Mesodermal cell (in vitro differentiated cells): ENCODE data around the gene PELI2.

Experiments used
- H3K27ac ChIP-seq: 2 replicates; pipeline ENCODE4 v1.7.0; 2013; ENCODE audit warnings: mild to moderate bottlenecking, low read depth, low read length, moderate library complexity; ENCODE audit not compliant: severe bottlenecking
- H3K36me3 ChIP-seq: 2 replicates; pipeline ENCODE4 v1.7.1; 2013; ENCODE audit warnings: mild to moderate bottlenecking, low read length, moderate library complexity; ENCODE audit not compliant: control insufficient read depth, insufficient read depth
- H3K4me1 ChIP-seq: one replicate; pipeline ENCODE4 v1.7.1; 2013; ENCODE audit warnings: mild to moderate bottlenecking, low read length; ENCODE audit not compliant: insufficient read depth, control insufficient read depth, poor library complexity, severe bottlenecking
- H3K4me3 ChIP-seq: 2 replicates; pipeline ENCODE4 v1.7.0; 2013; ENCODE audit warnings: low read length, control low read depth, mild to moderate bottlenecking; ENCODE audit not compliant: insufficient read depth, poor library complexity, severe bottlenecking; ENCODE audit errors: extremely low read depth
- H3K9me3 ChIP-seq: 2 replicates; pipeline ENCODE4 v1.7.1; 2013; ENCODE audit warnings: mild to moderate bottlenecking, low read length, moderate library complexity; ENCODE audit not compliant: control insufficient read depth
- WGBS, 2 experiments: methylation state at CpG; one replicate each; pipeline ENCODE4 v1.1.5; 2013; ENCODE audit warnings: missing lambda C conversion rate in 2 of 2; ENCODE audit not compliant: insufficient coverage in 2 of 2; 5-methylcytosine and 5-hydroxymethylcytosine counted together

The PELI2 gene

DNA sequence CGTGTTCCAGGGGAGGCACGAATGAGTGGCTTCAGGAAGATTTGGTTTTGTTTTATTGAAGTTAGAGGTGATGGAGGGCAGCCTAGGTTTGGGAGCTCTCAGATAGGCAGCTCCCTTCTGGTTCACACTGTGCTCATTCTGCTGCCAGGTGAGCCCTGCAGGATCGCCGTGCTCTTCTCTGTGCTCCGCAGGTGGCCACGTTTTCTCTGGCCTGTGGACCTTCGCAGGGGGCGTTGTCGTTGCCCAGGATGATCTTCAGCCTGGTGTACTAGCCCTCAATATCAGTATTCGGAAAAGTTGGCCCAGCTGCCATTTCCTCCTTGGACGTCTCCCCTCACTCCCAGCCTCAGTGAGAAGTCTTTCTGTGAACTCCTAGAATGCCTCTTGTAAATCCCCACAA lies 69.5 kb downstream of the PELI2 start:
- WGBS, 2 experiments: 91 to 92% methylated on average over 10 to 11 of the region's 11 CpGs
- H3K36me3 ChIP-seq: no peaks in the 10 kb centered on the region
- H3K4me1 ChIP-seq: no peaks in the 10 kb centered on the region
- no peaks in the 10 kb centered on the region for H3K9me3 ChIP-seq
- no peak overlapping the region for H3K4me3 ChIP-seq
- H3K27ac ChIP-seq: no peak overlapping the region

DNA sequence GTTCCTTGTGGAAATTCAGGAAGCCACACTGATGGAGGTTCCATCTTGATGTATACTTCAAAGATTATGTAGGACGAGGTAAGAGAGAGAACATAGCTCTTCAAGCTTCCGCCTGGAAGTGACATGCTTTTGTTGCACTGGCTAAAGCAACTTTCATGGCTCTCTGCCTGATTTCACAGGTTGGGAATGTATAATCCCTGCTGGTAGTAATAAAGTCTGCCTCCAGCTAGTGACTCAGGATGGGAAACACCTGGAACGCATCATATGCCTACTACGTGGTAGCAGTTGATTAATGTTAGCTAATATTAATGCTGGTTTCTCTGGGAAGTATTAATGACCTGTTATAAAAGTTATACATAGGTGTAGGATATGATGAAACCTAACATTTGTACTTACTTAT lies 71.1 kb downstream of the PELI2 start:
- H3K4me1 ChIP-seq: no peaks in the 10 kb centered on the region
- H3K36me3 ChIP-seq: no peaks in the 10 kb centered on the region
- no peak overlapping the region for H3K4me3 ChIP-seq
- WGBS, 2 experiments: 93 to 100% methylated on average over 4 of the region's 4 CpGs
- H3K9me3 ChIP-seq: no peaks in the 10 kb centered on the region
- no peak overlapping the region for H3K27ac ChIP-seq

- Histone ChIP-seq H3K4me3 (no peak overlapping the region), H3K36me3 (peaks cover 4% of the 10 kb centered on the region), H3K27ac (no peak overlapping the region), H3K9me3 (no peaks in the 10 kb centered on the region), H3K4me1 (peaks cover 5% of the 10 kb centered on the region)
- WGBS, 2 experiments: no CpG with 5 or more reads among the region's 1 CpG
Observed at GRCh38 chr14:56193347-56193746, 75.1 kb downstream of the PELI2 start.

DNA sequence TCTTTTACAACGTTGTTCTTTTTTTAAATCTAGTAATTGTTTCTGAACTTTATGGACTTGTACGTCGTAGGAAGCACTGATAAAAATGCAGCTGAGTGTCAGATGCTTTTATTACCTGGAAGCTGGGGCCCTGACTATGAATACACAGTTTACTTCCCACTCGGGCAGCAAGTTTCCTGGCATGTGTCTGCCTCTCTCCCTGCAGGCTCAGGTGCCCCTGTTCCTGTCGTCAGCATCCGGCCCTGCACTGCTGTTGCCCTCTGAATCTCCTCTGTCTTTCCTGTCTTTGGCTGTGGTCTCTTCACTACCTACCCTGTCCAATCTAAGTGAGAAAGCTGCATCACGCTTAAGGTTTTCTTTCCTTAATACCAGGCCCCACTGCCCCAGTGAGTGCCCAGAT lies 75.8 kb downstream of the PELI2 start:
- Histone ChIP-seq H3K27ac (no peak overlapping the region), H3K4me1 (peaks cover 5% of the 10 kb centered on the region), H3K4me3 (no peak overlapping the region), H3K36me3 (peaks cover 4% of the 10 kb centered on the region), H3K9me3 (no peaks in the 10 kb centered on the region)
- 87 to 98% methylated on average over 4 to 5 of the region's 7 CpGs for WGBS, 2 experiments

DNA sequence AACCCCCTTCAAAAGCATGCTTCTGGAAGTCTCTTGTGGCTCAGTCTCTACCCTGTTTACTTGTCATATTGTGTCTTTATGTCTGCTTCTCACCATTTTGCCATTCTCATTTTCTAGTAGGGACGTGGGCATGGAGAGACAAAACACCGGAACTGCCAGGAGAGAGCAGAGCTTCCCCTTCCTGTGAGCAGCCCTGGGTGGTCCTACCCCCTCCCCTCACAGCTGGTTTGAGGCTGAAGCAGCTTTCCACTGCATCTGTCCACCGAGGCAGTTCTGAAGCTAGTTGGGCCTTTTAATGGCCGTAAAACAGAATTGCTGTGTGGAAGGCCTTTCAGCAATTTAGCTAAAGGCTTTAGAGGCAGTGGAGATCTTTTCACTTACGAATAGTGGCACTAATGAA lies 77.0 kb downstream of the PELI2 start:
- H3K27ac ChIP-seq: no peak overlapping the region
- no peaks in the 10 kb centered on the region for H3K9me3 ChIP-seq
- peaks cover 12% of the 10 kb centered on the region for H3K4me1 ChIP-seq
- H3K4me3 ChIP-seq: no peak overlapping the region
- H3K36me3 ChIP-seq: peaks cover 4% of the 10 kb centered on the region
- WGBS, 2 experiments: 67 to 81% methylated on average over 3 of the region's 5 CpGs

DNA sequence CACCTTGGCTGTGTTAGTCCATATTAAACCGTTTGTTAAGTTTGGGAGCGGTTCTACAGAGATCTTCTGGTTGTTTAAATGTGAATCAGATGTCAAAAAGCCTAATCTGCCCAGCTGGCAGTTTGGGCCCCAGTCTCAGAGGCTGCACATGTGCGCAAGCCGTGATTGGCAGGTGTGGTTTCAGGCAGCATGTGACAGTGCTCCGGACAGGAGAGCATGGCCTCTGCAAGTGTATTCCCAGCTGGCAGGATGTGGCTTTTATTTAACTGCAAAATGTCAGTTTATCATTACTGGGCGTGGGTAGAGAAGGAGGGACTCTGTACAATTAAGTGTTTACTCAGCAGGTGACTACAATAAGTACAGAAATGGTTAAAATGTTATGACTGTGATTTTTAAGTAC lies 77.5 kb downstream of the PELI2 start:
- Histone ChIP-seq H3K27ac (no peak overlapping the region), H3K36me3 (peaks cover 4% of the 10 kb centered on the region), H3K4me3 (no peak overlapping the region), H3K9me3 (no peaks in the 10 kb centered on the region), H3K4me1 (peaks cover 12% of the 10 kb centered on the region)
- 93 to 95% methylated on average over 4 to 6 of the region's 6 CpGs for WGBS, 2 experiments

DNA sequence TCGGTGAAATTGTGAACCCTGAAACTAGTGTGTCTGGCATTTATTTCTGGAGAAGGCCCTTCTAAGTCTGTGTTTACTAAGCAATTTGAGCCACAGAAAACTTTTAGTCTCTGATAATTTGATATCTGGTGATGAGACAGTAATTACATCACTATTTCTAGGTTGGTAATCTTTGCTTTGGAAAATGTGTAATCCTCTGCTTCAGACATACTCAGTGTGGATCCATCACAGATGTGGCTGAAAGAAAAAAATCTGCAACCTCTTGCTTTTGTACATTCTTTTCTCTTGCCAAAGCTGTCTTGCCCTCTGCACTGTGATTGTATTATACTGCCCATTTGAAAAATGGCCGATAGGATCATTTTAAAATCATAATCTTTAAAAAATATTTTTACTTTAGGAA lies 78.1 kb downstream of the PELI2 start:
- no peak overlapping the region for H3K27ac ChIP-seq
- H3K4me3 ChIP-seq: no peak overlapping the region
- no peaks in the 10 kb centered on the region for H3K9me3 ChIP-seq
- WGBS, 2 experiments: 90 to 100% methylated on average over 1 of the region's 2 CpGs
- peaks cover 4% of the 10 kb centered on the region for H3K36me3 ChIP-seq
- H3K4me1 ChIP-seq: peaks cover 12% of the 10 kb centered on the region

GRCh38 chr14:56197150-56197549 lies 78.9 kb downstream of the PELI2 start:
- H3K9me3 ChIP-seq: peaks cover 3% of the 10 kb centered on the region
- H3K36me3 ChIP-seq: peaks cover 4% of the 10 kb centered on the region
- H3K27ac ChIP-seq: no peak overlapping the region
- WGBS, 2 experiments: 92% methylated on average over 1 of the region's 1 CpG; no CpG with 5 or more reads in 1 of the 2 experiments
- H3K4me1 ChIP-seq: peaks cover 12% of the 10 kb centered on the region
- H3K4me3 ChIP-seq: no peak overlapping the region

- Histone ChIP-seq H3K4me3 (no peak overlapping the region), H3K9me3 (peaks cover 3% of the 10 kb centered on the region), H3K4me1 (peaks cover 12% of the 10 kb centered on the region), H3K36me3 (peaks cover 4% of the 10 kb centered on the region), H3K27ac (no peak overlapping the region)
- WGBS, 2 experiments: 88 to 100% methylated on average over 2 of the region's 2 CpGs
Observed at GRCh38 chr14:56198438-56198837, 80.2 kb downstream of the PELI2 start.

DNA sequence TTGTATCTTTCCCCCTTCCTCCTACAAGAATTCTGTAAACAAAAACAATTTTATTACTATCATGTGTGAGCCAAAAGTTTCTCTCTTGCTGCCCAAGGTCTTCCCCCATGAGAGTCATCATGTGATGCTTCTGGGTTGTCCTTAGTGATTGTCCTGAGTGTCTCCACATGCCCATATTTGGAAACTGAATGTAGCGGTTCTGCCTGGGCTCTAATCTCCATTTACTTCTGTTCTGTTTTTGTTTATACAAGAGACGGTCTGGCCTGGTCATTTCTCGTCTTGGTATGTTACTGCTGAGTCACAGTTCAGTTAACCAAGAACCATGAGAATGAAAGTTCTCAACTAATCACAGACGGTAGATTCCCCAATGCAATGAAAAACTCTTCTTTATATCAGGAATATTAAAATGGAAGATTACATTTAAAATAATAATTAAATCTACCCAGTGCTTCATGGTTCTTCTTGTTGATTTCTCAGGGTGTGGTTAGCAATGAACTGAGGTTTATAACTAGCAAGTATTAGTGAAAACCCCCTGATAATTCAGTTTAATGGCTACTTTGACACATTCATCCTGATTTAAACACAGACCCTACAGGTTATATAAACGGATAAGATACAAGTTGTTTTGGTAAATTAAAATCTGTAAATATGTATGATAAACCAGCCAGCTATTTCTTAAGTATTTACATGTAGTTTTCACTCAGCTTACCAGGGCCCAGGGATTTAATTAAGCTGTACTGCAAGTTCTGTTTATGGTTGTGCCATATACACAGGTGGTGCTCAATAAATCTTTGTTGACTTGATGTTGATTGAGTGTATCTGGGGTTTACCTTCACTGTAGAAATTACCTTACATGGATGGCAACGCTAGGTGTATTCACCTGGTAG lies 81.1 kb downstream of the PELI2 start:
- 53 to 75% methylated on average over 2 of the region's 6 CpGs for WGBS, 2 experiments
- Histone ChIP-seq H3K9me3 (peaks cover 3% of the 10 kb centered on the region), H3K36me3 (peaks cover 4% of the 10 kb centered on the region), H3K27ac (peak overlapping the region; percentile 78), H3K4me3 (no peak overlapping the region), H3K4me1 (peaks cover 12% of the 10 kb centered on the region)

DNA sequence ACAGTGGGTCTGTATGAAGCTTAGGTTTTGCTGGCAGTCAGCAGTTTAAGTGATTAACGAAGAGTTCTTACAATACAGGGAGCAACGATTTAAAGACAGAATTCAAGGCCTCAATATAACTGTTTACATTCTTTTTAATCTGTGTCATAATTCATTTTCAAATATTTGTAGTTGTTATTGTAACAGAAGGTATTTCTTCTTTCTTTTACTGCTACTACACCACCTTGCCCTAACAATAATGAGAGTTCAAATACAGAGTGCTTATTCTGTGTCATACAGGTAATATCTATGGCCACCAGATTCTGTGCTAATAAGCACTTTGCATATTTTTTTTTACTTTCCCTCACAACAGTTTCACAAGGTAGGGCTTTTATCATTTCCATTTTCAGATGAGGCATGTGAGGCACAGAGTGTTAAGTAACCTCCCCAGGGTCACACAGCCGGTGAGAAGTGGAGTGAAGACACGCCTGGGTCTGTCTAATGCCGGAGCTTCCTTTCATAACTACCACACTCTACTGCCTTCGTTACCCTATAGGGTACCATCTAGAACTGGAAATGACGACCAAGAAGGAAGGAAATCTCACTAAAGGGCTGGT lies 81.9 kb downstream of the PELI2 start:
- Histone ChIP-seq H3K4me1 (peaks cover 12% of the 10 kb centered on the region), H3K27ac (peak overlapping the region; percentile 78), H3K4me3 (no peak overlapping the region), H3K9me3 (peaks cover 3% of the 10 kb centered on the region), H3K36me3 (peaks cover 4% of the 10 kb centered on the region)
- WGBS, 2 experiments: 80 to 90% methylated on average over 2 of the region's 7 CpGs
